Omental fat pad (tissue), 4 donors: Measurements from ENCODE around the gene UNC119. TPM values are rescaled to one million over a fixed set of nuclear protein-coding genes. Genes with fewer than 3 reads are reported as not detected.

Experiments
- ATAC-seq: fragments of 150-250 bp; one replicate; pipeline ENCODE4 v1.9.1; 2016; ENCODE audit warnings: mild to moderate bottlenecking, moderate library complexity; ENCODE audit not compliant: low FRiP score
- DNase-seq: peaks from one replicate; pipeline ENCODE4 v3.0.0-alpha.2; 2019; ENCODE audit warnings: low spot score
- CTCF ChIP-seq, 3 donors: fragments of 450-650 bp; IDR thresholded peaks; one replicate each; pipeline ENCODE4 v1.5.1; 2016 to 2017; ENCODE audit warnings: antibody characterized with exemption in 3 of 3, mild to moderate bottlenecking in 3 of 3, moderate library complexity in 2 of 3
- total RNA-seq, 4 donors: library from RNA; depleted of rRNA; stranded (reverse); fragments of >200 nt; gene quantifications; one replicate each; pipeline ENCODE4 v1.1.0, GENCODE V29; 2016

Gene UNC119
- total RNA-seq, 4 donors from 2014 or later, result 16.8 to 32.6 (median 24.6) TPM

DNA sequence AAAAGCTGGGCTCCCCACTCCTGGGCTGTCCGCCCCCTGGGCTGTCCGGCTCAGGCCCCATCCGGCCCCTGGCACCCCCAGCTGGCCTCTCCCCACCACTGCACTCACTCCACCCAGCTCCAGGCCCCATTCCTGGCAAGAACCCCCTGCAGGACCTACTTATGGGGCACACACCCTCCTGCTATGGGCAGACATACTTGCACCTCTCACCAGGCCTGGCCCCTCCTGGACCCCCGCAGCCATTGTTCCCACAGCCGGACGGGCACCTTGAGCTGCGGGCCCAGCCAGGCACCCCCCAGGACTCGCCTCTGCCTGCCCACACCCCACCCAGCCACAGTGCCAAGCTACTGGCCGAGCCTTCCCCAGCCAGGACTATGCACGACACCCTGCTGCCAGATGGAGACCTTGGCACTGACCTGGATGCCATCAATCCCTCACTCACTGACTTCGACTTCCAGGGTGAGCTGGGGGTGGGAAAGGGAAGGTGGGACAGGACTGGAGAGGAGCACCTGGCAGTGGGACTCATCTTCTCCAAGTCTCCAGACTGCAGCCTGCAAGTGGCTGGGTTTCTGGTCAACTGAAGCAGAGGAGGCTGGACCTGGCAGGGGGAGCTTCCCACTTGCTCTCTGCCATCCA, 17.6 kb downstream of the UNC119 start:
- ATAC-seq (no peak), DNase-seq (no peak)
- no peak for TF ChIP-seq CTCF (IDR thresholded peaks at IDR 0.05)

DNA sequence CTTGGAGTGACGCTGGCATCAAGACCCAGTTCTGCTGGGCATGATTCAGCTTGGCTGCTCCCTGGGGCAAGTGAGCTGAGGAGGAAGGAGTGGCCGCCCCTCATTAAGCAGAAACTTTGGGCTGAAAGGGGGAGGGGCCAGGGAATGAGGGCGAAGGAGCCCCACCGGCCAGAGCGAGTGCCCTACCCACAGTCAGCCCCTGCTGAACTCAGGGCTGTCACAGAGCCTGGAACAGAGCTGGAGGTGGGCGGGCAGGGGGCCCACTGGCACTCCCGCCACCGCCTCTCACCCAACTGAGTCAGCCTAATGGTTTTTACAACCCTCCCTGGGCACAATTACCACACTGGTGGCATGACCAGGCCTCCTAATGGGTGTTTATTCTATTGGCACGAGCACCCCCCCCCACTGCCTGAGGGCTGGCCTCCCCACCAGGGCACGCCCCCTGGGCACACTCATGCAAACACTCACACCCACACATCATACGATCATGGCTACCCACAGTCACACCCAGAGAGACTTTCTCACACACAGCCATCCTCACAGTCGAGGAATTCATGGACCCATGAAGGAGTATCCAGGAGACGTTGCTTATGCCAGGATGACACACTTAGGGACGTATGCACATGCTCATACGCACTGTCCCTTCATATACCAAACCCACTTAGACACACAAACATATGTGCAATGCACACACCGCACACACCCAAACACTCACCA, 19.2 kb downstream of the UNC119 start:
- ATAC-seq (no peak), DNase-seq (no peak)
- no peak for TF ChIP-seq CTCF (IDR thresholded peaks at IDR 0.05)

GRCh38 chr17:28532050-28532960, 20.1 kb downstream of the UNC119 start:
- ATAC-seq (no peak), DNase-seq (no peak)
- TF ChIP-seq CTCF (IDR thresholded peaks at IDR 0.05), result no peak

- DNase-seq (no peak), ATAC-seq (no peak)
- TF ChIP-seq CTCF (IDR thresholded peaks at IDR 0.05), result no peak
These were observed 21.5 kb downstream of the UNC119 start for GRCh38 chr17:28530926-28531325.

- ATAC-seq, result no peak
These were observed 22.2 kb downstream of the UNC119 start for GRCh38 chr17:28530250-28530649.

DNA sequence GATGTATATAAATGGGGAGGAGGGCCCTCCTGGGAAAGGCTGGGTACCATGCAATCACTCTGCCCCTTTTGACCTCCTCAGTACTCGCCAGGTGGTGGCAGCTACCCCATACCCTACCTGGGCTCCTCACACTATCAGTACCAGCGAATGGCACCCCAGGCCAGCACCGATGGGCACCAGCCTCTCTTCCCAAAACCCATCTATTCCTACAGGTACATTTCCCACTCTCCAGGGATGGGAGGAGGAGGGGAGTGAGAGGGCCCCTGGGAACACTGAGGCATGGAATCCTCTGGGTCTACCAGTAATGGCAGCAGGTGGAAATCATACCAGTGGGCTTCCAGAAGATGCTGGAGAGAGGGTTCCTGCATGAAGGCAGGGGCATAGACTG, 23.4 kb downstream of the UNC119 start:
- no peak for DNase-seq
- ATAC-seq, result no peak
- no peak for TF ChIP-seq CTCF (IDR thresholded peaks at IDR 0.05)

More at GRCh38 chr17:28530250-28530649, 22.2 kb downstream of the UNC119 start:
- DNase-seq, result no peak
- TF ChIP-seq CTCF (IDR thresholded peaks at IDR 0.05), result no peak
